Right atrium auricular region (tissue), 2 donors: Measurements from ENCODE around the gene ADAMTS17. TPM values are rescaled to one million over a fixed set of nuclear protein-coding genes. Genes with fewer than 3 reads are reported as not detected.

Experiments
- DNase-seq: peaks from one replicate; pipeline ENCODE4 v3.0.0-alpha.2; 2019; ENCODE audit warnings: low spot score
- H3K27ac ChIP-seq, 2 donors: fragments of 200-600 bp; sonication (generic); 1 replicate in 1 of 2; 2 replicates in 1 of 2; pipeline ENCODE4 v1.5.1; 2016 to 2019
- H3K27me3 ChIP-seq, 2 donors: fragments of 200-600 bp; sonication (generic); one replicate each; pipeline versions ENCODE4 v1.5.1 to v1.6.0; 2017 to 2019
- H3K36me3 ChIP-seq: fragments of 200-600 bp; sonication (generic); one replicate; pipeline ENCODE4 v1.5.1; 2016
- H3K4me1 ChIP-seq, 2 donors: fragments of 200-600 bp; sonication (generic); one replicate each; pipeline versions ENCODE4 v1.5.1 to v1.6.0; 2017 to 2019
- H3K4me3 ChIP-seq, 2 donors: fragments of 200-600 bp; sonication (generic); 1 replicate in 1 of 2; 2 replicates in 1 of 2; pipeline ENCODE4 v1.5.1; 2017 to 2019; ENCODE audit warnings: mild to moderate bottlenecking in 1 of 2, moderate library complexity in 1 of 2
- H3K9me3 ChIP-seq, 2 donors: fragments of 200-600 bp; sonication (generic); one replicate each; pipeline ENCODE4 v1.5.1; 2019
- CTCF ChIP-seq, 2 donors: fragments of 200-600 bp; sonication (generic); IDR thresholded peaks; one replicate each; pipeline ENCODE4 v1.5.1; 2019; ENCODE audit warnings: antibody characterized with exemption in 2 of 2
- total RNA-seq, 2 donors: library from RNA; depleted of rRNA; stranded (reverse); fragments of >200 nt; gene quantifications; one replicate each; pipeline ENCODE4 v1.1.0, GENCODE V29; 2016

The ADAMTS17 gene
- total RNA-seq, 2 donors from 2014 or later = 3.6 to 4.4 TPM

- no peaks in the 10 kb centered on the region for H3K9me3 ChIP-seq
- no peaks in the 10 kb centered on the region for H3K4me1 ChIP-seq
- H3K36me3 ChIP-seq = no peaks in the 10 kb centered on the region
- H3K27ac ChIP-seq = no peak overlapping the region
- H3K27me3 ChIP-seq = no peaks in the 10 kb centered on the region
- no peak for TF ChIP-seq CTCF (IDR thresholded peaks at IDR 0.05)
- no peak for DNase-seq
- H3K4me3 ChIP-seq = no peak overlapping the region
Observed at GRCh38 chr15:100001405-100001804, 340.4 kb downstream of the ADAMTS17 start.

- no peak for TF ChIP-seq CTCF (IDR thresholded peaks at IDR 0.05)
- Histone ChIP-seq H3K4me3 (no peak overlapping the region), H3K9me3 (no peaks in the 10 kb centered on the region), H3K27ac (no peak overlapping the region), H3K36me3 (no peaks in the 10 kb centered on the region), H3K27me3 (no peaks in the 10 kb centered on the region), H3K4me1 (no peaks in the 10 kb centered on the region)
- DNase-seq = no peak
Observed at GRCh38 chr15:99999282-100000070, 342.3 kb downstream of the ADAMTS17 start.

GRCh38 chr15:99998661-99999101 lies 343.1 kb downstream of the ADAMTS17 start:
- H3K9me3 ChIP-seq = no peaks in the 10 kb centered on the region
- no peak overlapping the region for H3K4me3 ChIP-seq
- no peaks in the 10 kb centered on the region for H3K27me3 ChIP-seq
- TF ChIP-seq CTCF (IDR thresholded peaks at IDR 0.05) = no peak
- H3K27ac ChIP-seq = no peak overlapping the region
- H3K36me3 ChIP-seq = no peaks in the 10 kb centered on the region
- H3K4me1 ChIP-seq = no peaks in the 10 kb centered on the region
- no peak for DNase-seq

- no peak for DNase-seq
- H3K9me3 ChIP-seq = no peaks in the 10 kb centered on the region
- no peak overlapping the region for H3K27ac ChIP-seq
- H3K36me3 ChIP-seq = no peaks in the 10 kb centered on the region
- H3K27me3 ChIP-seq = no peaks in the 10 kb centered on the region
- no peak for TF ChIP-seq CTCF (IDR thresholded peaks at IDR 0.05)
- no peak overlapping the region for H3K4me3 ChIP-seq
- no peaks in the 10 kb centered on the region for H3K4me1 ChIP-seq
Observed at GRCh38 chr15:99997112-99997651, 344.6 kb downstream of the ADAMTS17 start.

- no peak for DNase-seq
- H3K4me1 ChIP-seq = no peaks in the 10 kb centered on the region
- H3K36me3 ChIP-seq = no peaks in the 10 kb centered on the region
- H3K27me3 ChIP-seq = no peaks in the 10 kb centered on the region
- no peak for TF ChIP-seq CTCF (IDR thresholded peaks at IDR 0.05)
- no peaks in the 10 kb centered on the region for H3K9me3 ChIP-seq
- H3K27ac ChIP-seq = no peak overlapping the region
- no peak overlapping the region for H3K4me3 ChIP-seq
Observed at GRCh38 chr15:99996660-99997059, 345.1 kb downstream of the ADAMTS17 start.
